ENCODE measurements around the gene DHH. TPM values are rescaled to one million over a fixed set of nuclear protein-coding genes. Genes with fewer than 3 reads are reported as not detected.

DHH gene
- total RNA-seq, 1 donor from 2014 or later, result 0.46 TPM

- Mint-ChIP-seq H3K36me3 (ENCODE audit: low read depth, unreplicated experiment) (no peaks in the 10 kb centered on the region), H3K4me1 (ENCODE audit: unreplicated experiment) (peaks cover 5% of the 10 kb centered on the region), H3K9me3 (ENCODE audit: unreplicated experiment) (no peaks in the 10 kb centered on the region), H3K4me3 (ENCODE audit: unreplicated experiment) (no peak overlapping the region), H3K27me3 (ENCODE audit: unreplicated experiment) (no peaks in the 10 kb centered on the region), H3K27ac (ENCODE audit: unreplicated experiment) (no peak overlapping the region)
- TF ChIP-seq, protein P1, sequence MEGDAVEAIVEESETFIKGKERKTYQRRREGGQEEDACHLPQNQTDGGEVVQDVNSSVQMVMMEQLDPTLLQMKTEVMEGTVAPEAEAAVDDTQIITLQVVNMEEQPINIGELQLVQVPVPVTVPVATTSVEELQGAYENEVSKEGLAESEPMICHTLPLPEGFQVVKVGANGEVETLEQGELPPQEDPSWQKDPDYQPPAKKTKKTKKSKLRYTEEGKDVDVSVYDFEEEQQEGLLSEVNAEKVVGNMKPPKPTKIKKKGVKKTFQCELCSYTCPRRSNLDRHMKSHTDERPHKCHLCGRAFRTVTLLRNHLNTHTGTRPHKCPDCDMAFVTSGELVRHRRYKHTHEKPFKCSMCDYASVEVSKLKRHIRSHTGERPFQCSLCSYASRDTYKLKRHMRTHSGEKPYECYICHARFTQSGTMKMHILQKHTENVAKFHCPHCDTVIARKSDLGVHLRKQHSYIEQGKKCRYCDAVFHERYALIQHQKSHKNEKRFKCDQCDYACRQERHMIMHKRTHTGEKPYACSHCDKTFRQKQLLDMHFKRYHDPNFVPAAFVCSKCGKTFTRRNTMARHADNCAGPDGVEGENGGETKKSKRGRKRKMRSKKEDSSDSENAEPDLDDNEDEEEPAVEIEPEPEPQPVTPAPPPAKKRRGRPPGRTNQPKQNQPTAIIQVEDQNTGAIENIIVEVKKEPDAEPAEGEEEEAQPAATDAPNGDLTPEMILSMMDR (IDR thresholded peaks at IDR 0.05; ENCODE audit: unreplicated experiment), result no peak
- DNase-seq (ENCODE audit: low spot score), result no peak
Observed at GRCh38 chr12:49070971-49071370, 23.6 kb downstream of the DHH start.

- Mint-ChIP-seq H3K36me3 (ENCODE audit: low read depth, unreplicated experiment) (no peaks in the 10 kb centered on the region), H3K4me3 (ENCODE audit: unreplicated experiment) (peak within 1 kb of the TSS; percentile 99), H3K4me1 (ENCODE audit: unreplicated experiment) (peaks cover 5% of the 10 kb centered on the region), H3K9me3 (ENCODE audit: unreplicated experiment) (no peaks in the 10 kb centered on the region), H3K27ac (ENCODE audit: unreplicated experiment) (peak within 1 kb of the TSS; percentile 58), H3K27me3 (ENCODE audit: unreplicated experiment) (no peaks in the 10 kb centered on the region)
- TF ChIP-seq, protein P1 (IDR thresholded peaks at IDR 0.05; ENCODE audit: unreplicated experiment), result no peak
- DNase-seq (ENCODE audit: low spot score), result peak; percentile 98
Observed at GRCh38 chr12:49069507-49070346, 24.9 kb downstream of the DHH start, which contains the start of gene RHEBL1. Gene RHEBL1, minus strand, starts transcription at chr12:49069979. Its CDS starts 194 bp downstream, at chr12:49069785.

GRCh38 chr12:49068879-49069506, 25.6 kb downstream of the DHH start:
- Mint-ChIP-seq H3K27me3 (ENCODE audit: unreplicated experiment) (no peaks in the 10 kb centered on the region), H3K4me3 (ENCODE audit: unreplicated experiment) (peak overlapping the region; percentile 99), H3K36me3 (ENCODE audit: low read depth, unreplicated experiment) (no peaks in the 10 kb centered on the region), H3K9me3 (ENCODE audit: unreplicated experiment) (no peaks in the 10 kb centered on the region), H3K4me1 (ENCODE audit: unreplicated experiment) (peaks cover 5% of the 10 kb centered on the region), H3K27ac (ENCODE audit: unreplicated experiment) (peak overlapping the region; percentile 58)
- TF ChIP-seq, protein P1 (IDR thresholded peaks at IDR 0.05; ENCODE audit: unreplicated experiment), result no peak
- no peak for DNase-seq (ENCODE audit: low spot score)

DNA sequence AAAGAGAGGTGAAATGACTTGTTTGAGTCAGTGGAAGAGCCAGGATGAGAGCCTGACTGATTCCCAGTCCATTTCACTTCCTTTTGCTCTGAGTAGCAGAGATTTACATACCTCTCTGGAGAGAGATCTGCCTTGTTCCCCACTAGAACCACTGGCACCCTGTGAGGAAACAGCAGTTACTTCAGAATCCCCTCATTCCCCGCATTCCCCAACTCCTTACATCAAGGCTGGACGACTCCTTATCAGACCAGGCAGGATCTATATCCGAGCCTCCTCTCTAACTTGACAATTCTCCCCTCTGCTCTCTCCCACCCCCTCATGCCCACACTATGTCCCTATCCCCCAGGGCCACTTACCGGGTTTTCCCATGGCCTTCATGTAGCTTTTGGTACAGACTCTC, 28.5 kb downstream of the DHH start:
- Mint-ChIP-seq H3K4me3 (ENCODE audit: unreplicated experiment) (no peak overlapping the region), H3K9me3 (ENCODE audit: unreplicated experiment) (no peaks in the 10 kb centered on the region), H3K27ac (ENCODE audit: unreplicated experiment) (no peak overlapping the region)

More for the DNA sequence above, 28.5 kb downstream of the DHH start:
- Mint-ChIP-seq H3K4me1 (ENCODE audit: unreplicated experiment) (peaks cover 9% of the 10 kb centered on the region), H3K27me3 (ENCODE audit: unreplicated experiment) (peaks cover 4% of the 10 kb centered on the region), H3K36me3 (ENCODE audit: low read depth, unreplicated experiment) (no peaks in the 10 kb centered on the region)
- TF ChIP-seq, protein P1 (IDR thresholded peaks at IDR 0.05; ENCODE audit: unreplicated experiment), result no peak
- DNase-seq (ENCODE audit: low spot score), result no peak

All from endothelial cell (in vitro differentiated cells).